ENCODE measurements around the gene NAA10. TPM values are rescaled to one million over a fixed set of nuclear protein-coding genes. Genes with fewer than 3 reads are reported as not detected.

NAA10 gene
- total and polyA plus RNA-seq, 2 of the 13 experiments (the other 11 are each of a cell fraction or from before 2014, with no cell fraction given), result 49.2 to 51.7 TPM

GRCh38 chrX:153922932-153923857 lies 11.6 kb downstream of the NAA10 start:
- Histone ChIP-seq H3K27ac (ENCODE audit: extremely low read length, insufficient read depth, low read length) (no peak overlapping the region), H3K4me1 (ENCODE audit: insufficient read depth, low read length) (peaks cover 55% of the 10 kb centered on the region), H3K9me3 (ENCODE audit: low read length) (no peaks in the 10 kb centered on the region), H3K4me3 (replicated peaks in 1 of 3; ENCODE audit: insufficient read depth in 1 of 3, low read depth in 2 of 3, low read length in 3 of 3) (peak overlapping the region in 1 of 3 experiments; percentile 59; a peak in 2 of 6 replicates), H3K9ac (ENCODE audit: insufficient read depth, low read depth, low read length) (0 out of 2 replicates have a peak overlapping the region, but pooled peaks have one; percentile 29), H3K27me3 (ENCODE audit: control insufficient read depth in 1 of 2, insufficient read depth in 2 of 2, low read length in 2 of 2) (no peaks in the 10 kb centered on the region; a peak in 2 of 5 replicates), H3K4me2 (ENCODE audit: low read depth, low read length) (peak overlapping the region; percentile 70), H4K20me1 (ENCODE audit: insufficient read depth, low read length) (no peaks in the 10 kb centered on the region), H3K79me2 (ENCODE audit: insufficient read depth, low read length) (no peaks in the 10 kb centered on the region), H3K36me3 (replicated peaks in 1 of 2; ENCODE audit: control insufficient read depth in 1 of 2, insufficient read depth in 2 of 2, low read length in 2 of 2) (no peaks in the 10 kb centered on the region), H2AFZ (ENCODE audit: low read length) (no peak overlapping the region)
- intact Hi-C loops (cut with micrococcal nuclease; ENCODE audit: unreplicated experiment) (no loop called here), in situ Hi-C loops (cut with HindIII; ENCODE audit: extremely low pct_ligation_motif_present, low pct_unique_long_range_greater_than_20kb) (no loop called here)
- ChIA-PET POLR2A (interaction anchor here (0.9 to 1.9 kb wide), 6 partner anchors 11 to 159 kb away, joined by 3 to 9 read pairs (median 4); partner anchors contain the start of genes NAA10 and PLXNB3), CTCF (ENCODE audit: low intra/inter-chr PET ratio, low total read pairs) (interaction anchor here (2.3 to 4.4 kb wide), 2 partner anchors 24 to 30 kb away, joined by 8 to 29 read pairs; no protein-coding TSS in a partner anchor)
- peak; percentile 53 for FAIRE-seq
- WGBS (ENCODE audit: low lambda C conversion rate), result 38% methylated on average over 7 of the region's 25 CpGs
- BruUV-seq (replicated peaks), result no TSS peak
- peak; percentile 69 for ATAC-seq
- no peak for DNase-seq (ENCODE audit: low spot score)
- no peak for TF ChIP-seq SIN3B (IDR thresholded peaks at IDR 0.05; ENCODE audit: low read length)
- TF ChIP-seq ZNF639 (CRISPR knock-in tag; conservative IDR thresholded peaks at IDR 0.05), result no peak
- peak; percentile 64 for TF ChIP-seq CTCF (CRISPR knock-in tag; IDR thresholded peaks at IDR 0.05)
- TF ChIP-seq TFAP4 (IDR thresholded peaks at IDR 0.05; ENCODE audit: borderline replicate concordance, low read depth), result 0 out of 2 replicates have a peak, but pooled peaks have one; percentile 26
- TF ChIP-seq CBX5 (CRISPR knock-in tag; IDR thresholded peaks at IDR 0.05; ENCODE audit: borderline replicate concordance), result no peak
- TF ChIP-seq ZNF629 (CRISPR knock-in tag; conservative IDR thresholded peaks at IDR 0.05), result 0 out of 2 replicates have a peak, but pooled peaks have one; percentile 2
- no peak for TF ChIP-seq ZNF530 (CRISPR knock-in tag; IDR thresholded peaks at IDR 0.05; ENCODE audit: low read depth)
- no peak for TF ChIP-seq ZNF3 (CRISPR knock-in tag; IDR thresholded peaks at IDR 0.05)
- TF ChIP-seq PRDM15 (CRISPR knock-in tag; IDR thresholded peaks at IDR 0.05), result no peak
- TF ChIP-seq STAG1 (CRISPR knock-in tag; IDR thresholded peaks at IDR 0.05), result 0 out of 2 replicates have a peak, but pooled peaks have one; percentile 18
- TF ChIP-seq XRCC5 (optimal IDR thresholded peaks at IDR 0.05; ENCODE audit: low read length), result peak; percentile 36
- TF ChIP-seq ZNF350 (CRISPR knock-in tag; IDR thresholded peaks at IDR 0.05; ENCODE audit: borderline replicate concordance, low read depth), result no peak
- no peak for TF ChIP-seq ONECUT2 (CRISPR knock-in tag; IDR thresholded peaks at IDR 0.05)
- TF ChIP-seq FOXO1 (CRISPR knock-in tag; IDR thresholded peaks at IDR 0.05), result no peak
